ENCODE measurements around the gene UBR4. TPM values are rescaled to one million over a fixed set of nuclear protein-coding genes. Genes with fewer than 3 reads are reported as not detected.

The UBR4 gene
- total RNA-seq, 1 donor, result 149 TPM

DNA sequence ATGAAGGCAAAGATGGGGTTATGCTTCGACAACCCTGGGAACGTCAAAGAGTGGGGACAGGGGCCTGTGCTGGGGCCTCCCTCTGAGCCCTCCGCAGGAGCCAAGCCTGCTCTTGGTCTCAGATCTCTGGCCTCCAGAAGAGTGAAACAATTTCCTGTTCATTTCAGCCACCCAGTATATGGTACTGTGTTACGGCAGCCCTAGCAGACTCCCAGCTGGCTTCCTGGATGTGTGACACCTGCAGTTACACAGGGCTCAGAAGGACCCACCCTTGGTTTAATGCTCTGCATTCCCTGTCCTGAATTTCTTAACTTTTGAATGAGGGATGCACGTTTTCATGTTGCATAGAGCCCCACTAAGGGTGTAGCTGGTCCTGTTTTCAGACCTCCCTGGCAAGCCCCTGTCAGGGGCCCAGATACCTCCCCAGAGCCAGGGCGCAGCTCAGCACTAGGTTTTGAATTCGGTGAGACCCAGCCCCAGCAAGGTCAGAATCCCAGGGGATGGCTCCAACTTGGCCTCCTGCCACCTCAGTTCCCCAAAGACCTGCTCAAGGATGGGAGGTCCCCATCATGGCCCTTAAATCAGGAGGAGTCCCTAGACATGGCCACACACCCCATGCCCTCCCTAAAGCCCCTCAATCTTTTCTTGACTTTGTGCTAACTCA lies 174.6 kb downstream of the UBR4 start:
- Histone ChIP-seq H4K20me1 (ENCODE audit: insufficient read depth, low read length) (no peaks in the 10 kb centered on the region), H3K27ac (ENCODE audit: low read depth, low read length) (no peak overlapping the region), H3K4me1 (ENCODE audit: insufficient read depth, low read length) (peaks cover 11% of the 10 kb centered on the region), H3K4me3 (ENCODE audit: insufficient read depth, low read length) (no peak overlapping the region), H3K36me3 (ENCODE audit: insufficient read depth, low read length) (no peaks in the 10 kb centered on the region), H3K79me2 (ENCODE audit: insufficient read depth, low read length) (no peaks in the 10 kb centered on the region), H3K4me2 (ENCODE audit: insufficient read depth, low read length) (no peak overlapping the region), H3K27me3 (ENCODE audit: insufficient read depth, low read length) (peaks cover 30% of the 10 kb centered on the region), H3K9me3 (ENCODE audit: low read depth, low read length) (no peaks in the 10 kb centered on the region), H2AFZ (ENCODE audit: low read length) (no peak overlapping the region)
- TF ChIP-seq, protein P1, sequence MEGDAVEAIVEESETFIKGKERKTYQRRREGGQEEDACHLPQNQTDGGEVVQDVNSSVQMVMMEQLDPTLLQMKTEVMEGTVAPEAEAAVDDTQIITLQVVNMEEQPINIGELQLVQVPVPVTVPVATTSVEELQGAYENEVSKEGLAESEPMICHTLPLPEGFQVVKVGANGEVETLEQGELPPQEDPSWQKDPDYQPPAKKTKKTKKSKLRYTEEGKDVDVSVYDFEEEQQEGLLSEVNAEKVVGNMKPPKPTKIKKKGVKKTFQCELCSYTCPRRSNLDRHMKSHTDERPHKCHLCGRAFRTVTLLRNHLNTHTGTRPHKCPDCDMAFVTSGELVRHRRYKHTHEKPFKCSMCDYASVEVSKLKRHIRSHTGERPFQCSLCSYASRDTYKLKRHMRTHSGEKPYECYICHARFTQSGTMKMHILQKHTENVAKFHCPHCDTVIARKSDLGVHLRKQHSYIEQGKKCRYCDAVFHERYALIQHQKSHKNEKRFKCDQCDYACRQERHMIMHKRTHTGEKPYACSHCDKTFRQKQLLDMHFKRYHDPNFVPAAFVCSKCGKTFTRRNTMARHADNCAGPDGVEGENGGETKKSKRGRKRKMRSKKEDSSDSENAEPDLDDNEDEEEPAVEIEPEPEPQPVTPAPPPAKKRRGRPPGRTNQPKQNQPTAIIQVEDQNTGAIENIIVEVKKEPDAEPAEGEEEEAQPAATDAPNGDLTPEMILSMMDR (IDR thresholded peaks at IDR 0.05; ENCODE audit: extremely low read depth, low read depth, low read length), result no peak
- no peak for DNase-seq (ENCODE audit: insufficient read length, low spot score, missing footprints)

DNA sequence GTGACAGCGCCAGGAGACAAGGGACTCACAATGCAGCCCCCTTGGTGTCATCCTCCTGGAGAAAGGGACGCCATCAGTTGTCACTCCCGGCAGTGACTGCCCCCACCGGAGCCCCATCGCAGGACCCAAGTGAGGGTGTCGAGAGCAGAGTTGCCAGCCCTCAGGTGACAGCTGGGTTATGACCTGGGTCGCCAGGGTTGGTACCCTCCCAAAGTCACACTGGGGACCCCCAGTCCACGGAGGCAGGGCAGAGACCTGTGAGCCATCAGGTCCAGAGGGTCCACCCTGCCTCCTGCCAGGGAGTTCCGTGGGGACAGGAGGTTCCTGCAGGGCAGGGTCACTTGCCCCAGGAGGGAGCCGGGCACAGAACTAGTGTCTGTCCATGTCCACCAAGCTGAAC lies 175.3 kb downstream of the UBR4 start:
- TF ChIP-seq, protein P1 (IDR thresholded peaks at IDR 0.05; ENCODE audit: extremely low read depth, low read depth, low read length), result no peak
- H3K4me3 ChIP-seq (ENCODE audit: insufficient read depth, low read length), result no peak overlapping the region
- H3K27me3 ChIP-seq (ENCODE audit: insufficient read depth, low read length), result peaks cover 23% of the 10 kb centered on the region
- DNase-seq (ENCODE audit: insufficient read length, low spot score, missing footprints), result no peak
- H3K4me2 ChIP-seq (ENCODE audit: insufficient read depth, low read length), result no peak overlapping the region
- H3K79me2 ChIP-seq (ENCODE audit: insufficient read depth, low read length), result no peaks in the 10 kb centered on the region
- H4K20me1 ChIP-seq (ENCODE audit: insufficient read depth, low read length), result no peaks in the 10 kb centered on the region
- no peak overlapping the region for H2AFZ ChIP-seq (ENCODE audit: low read length)
- H3K36me3 ChIP-seq (ENCODE audit: insufficient read depth, low read length), result no peaks in the 10 kb centered on the region
- H3K9me3 ChIP-seq (ENCODE audit: low read depth, low read length), result no peaks in the 10 kb centered on the region
- H3K4me1 ChIP-seq (ENCODE audit: insufficient read depth, low read length), result peaks cover 11% of the 10 kb centered on the region
- no peak overlapping the region for H3K27ac ChIP-seq (ENCODE audit: low read depth, low read length)

DNA sequence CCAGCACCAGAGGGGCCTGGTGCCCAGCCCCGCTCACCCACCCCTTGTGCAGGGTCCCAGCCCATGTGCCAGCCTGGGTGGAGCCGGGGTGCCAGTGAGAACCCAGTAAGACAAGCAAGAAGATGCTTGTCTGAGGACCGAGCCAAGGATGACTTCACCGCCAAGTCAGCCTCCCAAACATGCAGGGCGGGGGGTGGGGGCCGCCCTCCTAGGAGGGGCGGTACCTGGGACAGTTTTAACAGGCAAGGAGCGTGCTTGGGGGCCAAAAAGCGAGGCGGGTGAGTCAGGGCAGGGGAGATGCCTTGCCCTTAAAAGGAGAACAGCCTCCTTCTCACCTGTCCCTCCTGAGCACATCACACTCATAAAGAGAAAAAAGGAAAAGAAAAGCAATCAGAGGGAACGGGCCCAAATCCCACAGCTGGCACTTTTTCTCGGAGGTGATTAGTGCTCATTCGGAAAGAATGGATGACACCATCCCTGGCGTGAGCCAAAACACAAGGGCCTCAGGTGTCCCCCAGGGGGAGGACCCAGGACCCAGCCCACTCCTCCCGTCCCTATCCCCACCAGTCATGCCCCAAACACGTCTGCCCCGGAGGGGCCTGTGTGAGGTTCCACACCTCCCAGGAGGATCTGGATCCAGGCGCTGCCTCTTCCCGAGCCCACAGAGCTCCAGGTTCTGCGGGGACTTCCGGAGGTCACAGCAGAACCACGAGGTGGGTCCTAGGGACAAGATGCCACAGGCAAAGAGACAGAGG lies 176.0 kb downstream of the UBR4 start:
- H3K27ac ChIP-seq (ENCODE audit: low read depth, low read length), result no peak overlapping the region
- DNase-seq (ENCODE audit: insufficient read length, low spot score, missing footprints), result peak; percentile 79
- no peaks in the 10 kb centered on the region for H3K36me3 ChIP-seq (ENCODE audit: insufficient read depth, low read length)
- no peak overlapping the region for H2AFZ ChIP-seq (ENCODE audit: low read length)
- no peak overlapping the region for H3K4me3 ChIP-seq (ENCODE audit: insufficient read depth, low read length)
- no peaks in the 10 kb centered on the region for H3K9me3 ChIP-seq (ENCODE audit: low read depth, low read length)
- TF ChIP-seq, protein P1 (IDR thresholded peaks at IDR 0.05; ENCODE audit: extremely low read depth, low read depth, low read length), result no peak
- H3K79me2 ChIP-seq (ENCODE audit: insufficient read depth, low read length), result no peaks in the 10 kb centered on the region
- H4K20me1 ChIP-seq (ENCODE audit: insufficient read depth, low read length), result no peaks in the 10 kb centered on the region
- peaks cover 11% of the 10 kb centered on the region for H3K4me1 ChIP-seq (ENCODE audit: insufficient read depth, low read length)
- peak overlapping the region; percentile 55 for H3K4me2 ChIP-seq (ENCODE audit: insufficient read depth, low read length)
- H3K27me3 ChIP-seq (ENCODE audit: insufficient read depth, low read length), result peaks cover 19% of the 10 kb centered on the region

DNA sequence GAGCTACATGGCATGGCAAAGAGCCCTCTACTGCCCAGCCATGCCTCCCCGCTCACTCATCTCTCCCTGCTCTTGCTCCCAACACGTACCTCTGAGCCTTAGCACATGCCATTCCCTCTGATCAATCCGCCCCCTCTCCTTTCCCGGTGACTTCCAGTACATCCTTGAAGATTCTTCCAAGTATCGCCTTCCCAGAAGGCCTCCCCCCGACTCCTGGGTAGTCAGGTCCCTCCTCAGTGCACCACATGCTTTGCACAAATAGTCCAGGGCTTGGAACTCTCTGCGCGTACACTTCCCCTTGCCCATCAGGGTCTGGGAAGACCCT lies 176.6 kb downstream of the UBR4 start:
- no peaks in the 10 kb centered on the region for H4K20me1 ChIP-seq (ENCODE audit: insufficient read depth, low read length)
- DNase-seq (ENCODE audit: insufficient read length, low spot score, missing footprints), result no peak
- H2AFZ ChIP-seq (ENCODE audit: low read length), result no peak overlapping the region
- TF ChIP-seq, protein P1 (IDR thresholded peaks at IDR 0.05; ENCODE audit: extremely low read depth, low read depth, low read length), result no peak
- no peak overlapping the region for H3K4me2 ChIP-seq (ENCODE audit: insufficient read depth, low read length)
- no peak overlapping the region for H3K27ac ChIP-seq (ENCODE audit: low read depth, low read length)
- no peaks in the 10 kb centered on the region for H3K79me2 ChIP-seq (ENCODE audit: insufficient read depth, low read length)
- H3K36me3 ChIP-seq (ENCODE audit: insufficient read depth, low read length), result no peaks in the 10 kb centered on the region
- H3K9me3 ChIP-seq (ENCODE audit: low read depth, low read length), result no peaks in the 10 kb centered on the region
- peaks cover 13% of the 10 kb centered on the region for H3K27me3 ChIP-seq (ENCODE audit: insufficient read depth, low read length)
- peaks cover 11% of the 10 kb centered on the region for H3K4me1 ChIP-seq (ENCODE audit: insufficient read depth, low read length)
- no peak overlapping the region for H3K4me3 ChIP-seq (ENCODE audit: insufficient read depth, low read length)

Data from osteoblast (primary cell).